GM12878 (cell line): ENCODE results near the gene LDLRAD4. TPM values are rescaled to one million over a fixed set of nuclear protein-coding genes. Genes with fewer than 3 reads are reported as not detected.

Source experiments
- ATAC-seq: fragments of 200-7000 bp; cut with Tn5 transposase; 3 replicates; pipeline ENCODE4 v1.9.1; 2020; ENCODE audit warnings: mild to moderate bottlenecking, moderate library complexity
- BruUV-seq: library from RNA; stranded (reverse); fragments of 400-500 nt; replicated peaks from 2 replicates; lab custom pipeline; 2021; lab: Mats Ljungman, UMichigan
- CTCF ChIA-PET: fragments of 300-600 bp; sonication (Branson Sonifier 250); formaldehyde crosslinking; extraction: SDS; loops from one replicate; lab custom pipeline; 2021; ENCODE audit warnings: inconsistent platforms; lab: Yijun Ruan, JAX
- POLR2A ChIA-PET: fragments of 350-600 bp; formaldehyde crosslinking; extraction: SDS; loops from one replicate; lab custom pipeline; 2021; ENCODE audit warnings: inconsistent platforms; lab: Charles Lee
- RAD21 ChIA-PET: fragments of 300-600 bp; sonication (Branson Sonifier 250); formaldehyde crosslinking; loops from one replicate; lab custom pipeline; 2023; ENCODE audit warnings: antibody characterized with exemption; ENCODE audit not compliant: unreplicated experiment; lab: Charles Lee
- SMC1A ChIA-PET: fragments of 300-600 bp; sonication (Branson Sonifier 250); formaldehyde crosslinking; loops from one replicate; lab custom pipeline; 2023; ENCODE audit not compliant: unreplicated experiment, uncharacterized antibody; lab: Charles Lee
- DNase-seq: peaks from one replicate; pipeline ENCODE4 v3.0.0-alpha.2; 2011; ENCODE audit warnings: low read depth, low spot score
- FAIRE-seq: peaks from 3 replicates; lab custom pipeline; 2011; peaks lifted over from hg19 to GRCh38; lab: Jason Lieb, UNC
- H2AFZ ChIP-seq: 2 replicates; pipeline ENCODE4 v1.6.0; 2011; ENCODE audit warnings: low read depth, low read length, control low read depth; ENCODE audit not compliant: control insufficient read depth
- H3K27ac ChIP-seq: 2 replicates; pipeline ENCODE4 v1.5.1; 2011; ENCODE audit warnings: control low read depth; ENCODE audit not compliant: control insufficient read depth, insufficient read depth
- H3K27me3 ChIP-seq, 2 experiments: replicated peaks in 1 of 2; 2 replicates each; pipeline versions ENCODE4 v1.6.0 to v1.6.1; 2011; ENCODE audit warnings: low read length in 1 of 2; ENCODE audit not compliant: control insufficient read depth in 2 of 2, insufficient read depth in 2 of 2
- H3K36me3 ChIP-seq, 2 experiments: 2 replicates each; pipeline ENCODE4 v1.5.1; 2011; ENCODE audit warnings: low read length in 1 of 2; ENCODE audit not compliant: control insufficient read depth in 2 of 2, insufficient read depth in 2 of 2
- H3K4me1 ChIP-seq: 2 replicates; pipeline ENCODE4 v1.6.1; 2011; ENCODE audit warnings: mild to moderate bottlenecking, low read length, moderate library complexity, mixed read lengths; ENCODE audit not compliant: control insufficient read depth, insufficient read depth
- H3K4me2 ChIP-seq: 2 replicates; pipeline ENCODE4 v1.6.0; 2011; ENCODE audit warnings: control low read depth; ENCODE audit not compliant: control insufficient read depth, insufficient read depth
- H3K4me3 ChIP-seq: fragments of 200-600 bp; sonication (generic); 2 replicates; pipeline ENCODE4 v1.5.1; 2016
- H3K79me2 ChIP-seq: 2 replicates; pipeline ENCODE4 v1.6.0; 2011; ENCODE audit warnings: low read length; ENCODE audit not compliant: control insufficient read depth, insufficient read depth
- H3K9ac ChIP-seq: 2 replicates; pipeline ENCODE4 v1.8.0; 2011; ENCODE audit warnings: low read length, control low read depth, mixed read lengths; ENCODE audit not compliant: control insufficient read depth, insufficient read depth
- H3K9me3 ChIP-seq: replicated peaks from 3 replicates; pipeline ENCODE4 v1.5.1; 2011; ENCODE audit warnings: mild to moderate bottlenecking, low read length; ENCODE audit not compliant: control insufficient read depth, insufficient read depth
- H4K20me1 ChIP-seq: 2 replicates; pipeline ENCODE4 v1.6.0; 2011; ENCODE audit not compliant: control insufficient read depth, insufficient read depth
- FOXM1 ChIP-seq: IDR thresholded peaks from 2 replicates; pipeline ENCODE4 v1.6.1; 2012; ENCODE audit warnings: low read depth, mild to moderate bottlenecking, inconsistent platforms, low read length, moderate library complexity
- JUNB ChIP-seq: IDR thresholded peaks from 2 replicates; pipeline ENCODE4 v1.6.1; 2016; ENCODE audit warnings: antibody characterized with exemption, mild to moderate bottlenecking
- LARP7 ChIP-seq: fragments of 450-650 bp; IDR thresholded peaks from 2 replicates; pipeline ENCODE4 v1.6.1; 2017; ENCODE audit warnings: mild to moderate bottlenecking
- NFXL1 ChIP-seq: fragments of 450-650 bp; IDR thresholded peaks from 2 replicates; pipeline ENCODE4 v1.6.1; 2017; ENCODE audit warnings: antibody characterized with exemption, mild to moderate bottlenecking, borderline replicate concordance
- NFYA ChIP-seq: IDR thresholded peaks from 2 replicates; pipeline ENCODE4 v1.6.1; 2011; ENCODE audit warnings: low read depth, mild to moderate bottlenecking, low read length, improper control_type of control experiment, borderline replicate concordance
- SMARCA5 ChIP-seq: fragments of 450-650 bp; IDR thresholded peaks from 2 replicates; pipeline ENCODE4 v1.6.1; 2017; ENCODE audit warnings: mild to moderate bottlenecking
- USF1 ChIP-seq: IDR thresholded peaks from 2 replicates; pipeline ENCODE4 v1.6.1; 2011; ENCODE audit warnings: borderline replicate concordance, low read depth, mild to moderate bottlenecking, moderate library complexity, mixed read lengths, low read length; ENCODE audit not compliant: insufficient read depth; ENCODE audit errors: extremely low read length
- ZBED1 ChIP-seq: IDR thresholded peaks from 2 replicates; pipeline ENCODE4 v1.6.1; 2016; ENCODE audit warnings: borderline replicate concordance
- ZBTB33 ChIP-seq: fragments of 450-650 bp; IDR thresholded peaks from 2 replicates; pipeline ENCODE4 v1.6.1; 2017; ENCODE audit warnings: mild to moderate bottlenecking
- ZNF687 ChIP-seq: fragments of 450-650 bp; IDR thresholded peaks from 2 replicates; pipeline ENCODE4 v1.6.1; 2017; ENCODE audit warnings: mild to moderate bottlenecking, moderate library complexity
- WGBS: methylation state at CpG from one replicate; pipeline ENCODE4 v1.1.6; 2016; ENCODE audit warnings: low lambda C conversion rate; ENCODE audit not compliant: insufficient replicate concordance, insufficient coverage; ENCODE audit errors: missing lambda C conversion rate; 5-methylcytosine and 5-hydroxymethylcytosine counted together
- in situ Hi-C: fragments of 300-500 bp; cut with MboI; formaldehyde crosslinking; loops from 9 replicates; pipeline ENCODE4 v1.14.3; 2018; ENCODE audit warnings: mixed read lengths
- intact Hi-C: fragments of 100-400 bp; cut with micrococcal nuclease; formaldehyde crosslinking; loops from one replicate; pipeline ENCODE4 v1.14.2; 2022; ENCODE audit not compliant: unreplicated experiment
- polyA plus RNA-seq, 11 experiments: library from polyadenylated mRNA; depleted of rRNA in 4 of 11; unstranded in 6 of 11; stranded (reverse) in 5 of 11; fragments of >200 nt; fragmentation: Nextera tagmentation in 4 of 11; fragmentation: Illumina TruSeq in 1 of 11; extraction: Ambion mirVana in 4 of 11; extraction: Trizol in 1 of 11; gene quantifications; 1 replicate in 1 of 11; 2 replicates in 10 of 11; pipeline versions ENCODE4 v1.2.1 to v1.2.3, GENCODE V29; 2011 to 2016; ENCODE audit warnings: inconsistent platforms in 2 of 11, missing spikeins in 2 of 11, low read depth in 1 of 11
- total RNA-seq, 4 experiments: library from RNA; depleted of rRNA in 3 of 4; stranded (reverse); fragments of >200 nt in 3 of 4; fragmentation: Illumina TruSeq in 1 of 4; extraction: Trizol in 1 of 4; gene quantifications; 2 replicates each; pipeline versions ENCODE4 v1.2.1 to v1.2.3, GENCODE V29; 2013 to 2021

Gene LDLRAD4
- total and polyA plus RNA-seq, 10 of the 15 experiments (the other 5 are each of a cell fraction or from before 2014, with no cell fraction given), result 2.7 to 16.8 (median 11.2) TPM

GRCh38 chr18:13183790-13184189 lies 34.8 kb upstream of the LDLRAD4 start:
- POLR2A ChIA-PET, result no interaction called here

More at GRCh38 chr18:13183790-13184189, 34.8 kb upstream of the LDLRAD4 start:
- 62% methylated on average over 8 of the region's 8 CpGs for WGBS
- intact Hi-C loops (no loop called here), in situ Hi-C loops (no loop called here)
- Histone ChIP-seq H3K36me3 (no peaks in the 10 kb centered on the region), H2AFZ (no peak overlapping the region), H3K79me2 (no peaks in the 10 kb centered on the region), H3K27me3 (no peaks in the 10 kb centered on the region; a peak in 3 of 4 replicates), H3K27ac (no peak overlapping the region), H3K9ac (no peak overlapping the region), H3K9me3 (no peaks in the 10 kb centered on the region; the same call in 2 of the 3 replicates), H3K4me1 (no peaks in the 10 kb centered on the region), H4K20me1 (no peaks in the 10 kb centered on the region), H3K4me3 (no peak overlapping the region), H3K4me2 (no peak overlapping the region)
- ChIA-PET CTCF (no interaction called here), SMC1A (no interaction called here), RAD21 (no interaction called here)
- FAIRE-seq (no peak), DNase-seq (no peak), ATAC-seq (no peak)
- no TSS peak for BruUV-seq
- no peak for TF ChIP-seq SMARCA5
- no peak for TF ChIP-seq FOXM1
- TF ChIP-seq NFYA, result no peak
- TF ChIP-seq JUNB, result no peak
- TF ChIP-seq NFXL1, result no peak
- TF ChIP-seq LARP7, result no peak
- TF ChIP-seq ZBED1, result no peak
- TF ChIP-seq USF1, result no peak
- no peak for TF ChIP-seq ZNF687
- TF ChIP-seq ZBTB33, result no peak
